Measurements from ENCODE around the gene MMRN2.
"Not testable (repeated sequence)": the region's sequence is repeated elsewhere in the genome, so short reads cannot be mapped to it uniquely, and the experiment has no call there.

MMRN2 gene

GRCh38 chr10:86955501-86956194, 1.8 kb downstream of the MMRN2 start:
- no peak for DNase-seq

- no peak for DNase-seq
Measured at GRCh38 chr10:86954681-86955500, 2.5 kb downstream of the MMRN2 start.

DNA sequence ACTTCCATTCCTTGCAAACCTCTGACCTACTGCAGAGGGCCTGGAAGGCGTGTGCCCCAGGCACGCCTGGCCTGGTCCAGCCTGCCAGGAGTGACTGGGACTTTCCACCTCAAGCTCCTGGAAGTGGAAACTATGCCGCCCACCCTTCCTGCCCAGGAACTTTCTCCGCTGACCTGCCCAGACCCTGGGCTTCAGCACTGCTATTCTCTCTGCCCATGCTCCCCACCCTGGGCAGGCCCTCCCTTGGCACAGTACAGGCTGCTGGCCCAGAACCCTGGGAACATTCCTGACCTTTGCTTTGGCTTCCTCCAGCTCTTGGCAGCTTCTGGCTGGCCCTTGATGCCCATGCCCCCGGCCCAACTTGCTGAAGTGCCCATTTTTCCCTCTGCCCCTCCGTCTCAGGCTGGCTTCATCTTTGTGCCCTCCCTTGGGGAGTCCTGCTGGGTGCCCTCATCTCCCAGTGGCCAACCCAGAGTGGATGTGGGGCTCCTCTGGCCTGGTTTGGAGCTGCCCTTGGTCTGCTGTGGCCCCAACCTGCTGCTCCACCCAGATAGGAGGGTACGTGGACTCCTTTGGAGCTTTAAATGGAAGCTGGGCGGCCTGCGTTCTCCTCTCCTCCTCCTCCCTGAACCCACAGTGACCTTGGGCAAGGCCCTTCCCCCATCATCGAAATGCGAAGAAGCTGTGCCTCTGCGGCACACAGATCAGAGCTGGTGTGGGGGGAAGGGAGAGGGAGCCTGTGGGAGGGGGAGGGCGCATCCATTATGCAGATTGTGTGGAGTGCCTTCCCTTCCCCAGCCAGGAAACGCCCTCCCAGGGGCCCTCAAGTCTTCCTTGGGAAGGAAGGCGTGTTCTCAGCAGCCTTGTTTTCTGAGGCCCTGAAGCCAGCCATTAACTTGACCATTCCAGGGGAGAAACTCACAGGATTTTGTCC, 3.4 kb downstream of the MMRN2 start:
- DNase-seq, result peak; percentile 82

GRCh38 chr10:86952697-86953096, 4.7 kb downstream of the MMRN2 start:
- DNase-seq, result not testable (repeated sequence)

DNA sequence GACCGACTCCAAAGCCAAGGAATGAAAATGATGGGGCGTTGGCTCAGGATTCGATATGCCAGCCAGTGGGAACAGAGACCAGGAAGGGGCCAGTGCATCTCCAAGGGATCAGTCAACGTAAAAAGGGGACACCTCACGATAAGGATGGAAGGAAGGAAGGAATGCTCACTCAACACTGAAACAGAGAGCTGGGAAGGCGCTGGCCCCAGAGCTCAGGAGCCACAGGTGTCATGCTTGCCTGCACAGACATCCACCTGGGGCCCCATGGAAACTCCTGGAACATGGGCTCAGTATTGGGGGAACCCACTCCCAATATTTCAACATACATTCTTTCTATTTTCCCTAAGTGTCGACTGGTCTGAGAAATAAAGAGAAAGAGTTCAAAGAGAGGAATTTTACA, 5.3 kb downstream of the MMRN2 start:
- DNase-seq, result no peak

GRCh38 chr10:86951184-86951761, 6.1 kb downstream of the MMRN2 start:
- peak; percentile 5 for DNase-seq

DNA sequence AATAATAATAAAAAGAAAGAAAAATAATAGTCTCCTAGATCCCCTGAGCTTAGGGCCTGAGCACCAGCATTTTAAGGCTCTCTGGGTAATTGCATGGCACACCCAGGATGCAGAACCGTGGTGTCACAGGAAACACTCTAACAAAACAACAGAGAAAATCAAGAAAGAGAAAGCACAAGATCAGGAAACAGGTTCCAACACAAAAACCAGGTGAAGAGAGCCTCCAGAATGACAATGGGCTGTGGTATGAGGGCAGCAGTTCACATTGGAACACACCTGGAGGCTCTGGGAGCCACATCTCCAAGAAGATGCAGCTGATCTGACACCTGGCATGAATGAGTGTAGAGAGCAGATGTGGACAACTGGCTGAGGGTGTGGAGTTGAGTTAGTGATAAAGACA, 7.1 kb downstream of the MMRN2 start:
- no peak for DNase-seq

- not testable (repeated sequence) for DNase-seq
Measured at GRCh38 chr10:86947806-86948205, 9.6 kb downstream of the MMRN2 start.

GRCh38 chr10:86946213-86947155, 10.9 kb downstream of the MMRN2 start:
- DNase-seq, result peak; percentile 15

DNA sequence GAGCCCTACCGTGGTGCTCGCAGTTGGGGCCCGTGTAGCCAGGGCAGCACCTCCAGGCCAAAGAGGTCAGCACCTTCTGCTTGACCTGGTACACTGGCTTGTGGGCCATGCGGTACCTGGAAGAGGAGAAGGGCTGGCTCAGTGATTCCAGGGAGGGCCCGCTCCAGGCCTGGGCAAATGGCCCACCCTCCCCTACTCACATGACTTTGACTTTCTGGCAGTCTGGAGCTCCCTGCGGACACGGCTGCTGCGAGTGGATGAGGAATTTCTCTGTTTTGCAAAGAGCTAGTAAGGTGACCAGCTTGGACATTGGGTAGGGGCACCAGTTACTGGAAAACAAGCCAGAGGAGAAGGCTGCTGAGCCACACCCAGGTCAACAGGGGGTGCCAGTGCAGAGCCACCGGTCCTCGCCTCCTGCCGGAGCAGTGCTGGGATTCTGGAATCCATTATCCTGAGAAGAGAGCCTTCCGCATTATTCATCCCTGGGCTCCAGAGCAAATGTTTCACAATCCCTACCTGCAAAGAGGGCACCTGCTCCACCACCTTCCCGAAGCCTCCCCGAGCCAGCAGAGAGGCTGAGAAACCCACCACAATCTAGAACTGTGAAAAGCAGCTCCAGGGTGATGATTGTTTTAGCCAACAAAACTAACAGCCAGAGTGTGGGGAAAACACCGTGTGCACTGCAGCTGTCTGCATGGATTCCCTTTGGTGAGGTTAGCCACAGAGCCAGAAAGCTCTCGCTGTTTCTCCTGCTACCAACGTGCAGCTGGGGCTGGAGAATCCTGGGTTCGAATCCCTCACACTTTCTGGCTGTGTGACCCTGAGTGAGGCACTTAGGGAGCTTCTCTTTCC, 11.8 kb downstream of the MMRN2 start:
- DNase-seq, result peak; percentile 33

DNA sequence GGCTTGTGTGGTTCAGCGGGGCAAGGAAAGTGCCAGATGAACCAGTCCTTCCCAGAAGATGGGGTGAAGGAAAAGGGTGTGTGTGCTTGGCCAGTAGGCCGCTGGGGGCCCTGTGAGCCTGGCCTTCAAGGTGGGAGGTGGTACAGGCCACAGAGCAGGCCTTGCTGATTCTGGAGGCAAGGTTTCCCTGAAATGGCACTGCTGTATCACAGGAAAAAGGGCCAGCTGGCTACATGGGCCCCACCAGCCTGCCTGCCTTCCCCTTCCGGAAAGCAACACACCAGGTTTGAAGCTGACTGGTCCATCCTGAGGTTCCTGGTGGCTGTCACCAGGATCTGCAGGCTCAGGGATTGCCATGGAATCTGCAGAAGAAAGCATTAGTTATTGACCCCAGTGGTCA, 12.5 kb downstream of the MMRN2 start:
- DNase-seq, result no peak

DNA sequence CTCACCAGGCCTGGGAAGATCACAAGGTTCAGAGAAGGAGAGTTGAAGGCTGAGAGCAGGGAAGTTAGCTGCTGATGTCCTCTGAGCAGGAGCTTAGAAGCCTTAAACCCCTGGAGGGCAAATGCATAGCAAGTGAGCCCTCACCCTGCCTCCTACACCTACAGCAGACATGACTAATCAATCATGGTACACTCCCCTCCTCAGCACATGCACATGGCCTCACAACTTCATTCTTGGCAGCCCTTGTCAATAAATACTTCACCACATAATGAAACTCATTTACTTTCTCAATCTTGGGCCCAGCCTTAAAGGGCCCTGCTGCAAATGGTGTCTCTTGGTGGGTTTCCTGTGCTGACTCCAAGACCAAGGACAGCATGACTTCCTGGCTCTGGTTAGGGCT, 12.9 kb downstream of the MMRN2 start:
- DNase-seq, result no peak

DNA sequence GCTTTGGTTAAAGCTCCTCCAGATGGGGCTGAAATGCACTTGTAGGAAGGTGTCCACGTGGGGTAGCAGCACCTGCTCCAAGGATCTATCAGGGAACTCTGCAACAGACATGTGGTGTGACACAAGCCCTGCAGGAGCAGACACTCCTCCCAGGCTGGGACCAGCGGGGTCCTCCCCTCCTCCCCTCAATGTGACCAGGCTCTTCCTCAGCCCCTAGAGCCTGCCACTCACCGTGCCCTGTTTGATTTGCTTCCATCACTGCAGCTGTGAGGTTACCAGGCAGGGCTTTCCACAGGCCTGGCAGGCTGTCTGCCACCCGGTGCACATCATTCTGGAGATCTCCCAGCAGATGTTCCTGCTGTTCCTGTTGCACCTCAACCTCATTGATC, 13.4 kb downstream of the MMRN2 start:
- no peak for DNase-seq

DNA sequence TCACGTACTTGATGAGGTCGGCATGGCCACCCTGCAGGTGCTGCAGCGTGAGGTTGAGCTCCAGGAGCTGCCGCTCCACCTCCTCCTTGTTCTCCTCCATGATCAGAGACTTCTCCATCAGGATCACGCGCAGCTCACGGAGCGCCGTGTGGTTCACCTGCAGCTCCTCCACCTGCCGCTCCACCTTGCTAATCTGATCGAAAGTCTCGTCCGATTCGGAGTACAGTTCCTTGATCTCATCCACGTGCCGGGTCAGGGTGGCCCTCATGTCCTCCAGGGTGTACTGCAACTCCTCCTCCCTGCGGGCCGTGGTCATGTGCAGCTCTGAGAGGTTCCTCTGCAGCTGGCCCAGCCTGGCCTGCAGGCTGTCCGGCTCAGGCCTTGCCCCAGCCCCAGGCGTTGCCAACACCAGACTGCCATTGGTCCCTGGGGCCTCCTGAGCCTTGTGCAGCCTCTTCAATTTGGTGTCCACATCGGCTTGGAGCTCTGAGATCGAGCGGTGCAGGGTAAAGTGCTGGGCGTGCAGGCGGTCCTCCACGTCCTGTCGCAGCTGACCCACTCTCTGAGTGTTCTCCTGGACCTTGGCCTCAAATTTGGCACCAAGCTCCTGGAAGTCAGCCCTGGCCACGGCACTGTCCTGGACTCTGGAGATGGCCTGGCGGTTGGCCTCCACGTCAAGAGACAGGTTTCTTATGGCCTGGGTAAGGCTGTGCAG, 13.9 kb downstream of the MMRN2 start:
- DNase-seq, result no peak

DNA sequence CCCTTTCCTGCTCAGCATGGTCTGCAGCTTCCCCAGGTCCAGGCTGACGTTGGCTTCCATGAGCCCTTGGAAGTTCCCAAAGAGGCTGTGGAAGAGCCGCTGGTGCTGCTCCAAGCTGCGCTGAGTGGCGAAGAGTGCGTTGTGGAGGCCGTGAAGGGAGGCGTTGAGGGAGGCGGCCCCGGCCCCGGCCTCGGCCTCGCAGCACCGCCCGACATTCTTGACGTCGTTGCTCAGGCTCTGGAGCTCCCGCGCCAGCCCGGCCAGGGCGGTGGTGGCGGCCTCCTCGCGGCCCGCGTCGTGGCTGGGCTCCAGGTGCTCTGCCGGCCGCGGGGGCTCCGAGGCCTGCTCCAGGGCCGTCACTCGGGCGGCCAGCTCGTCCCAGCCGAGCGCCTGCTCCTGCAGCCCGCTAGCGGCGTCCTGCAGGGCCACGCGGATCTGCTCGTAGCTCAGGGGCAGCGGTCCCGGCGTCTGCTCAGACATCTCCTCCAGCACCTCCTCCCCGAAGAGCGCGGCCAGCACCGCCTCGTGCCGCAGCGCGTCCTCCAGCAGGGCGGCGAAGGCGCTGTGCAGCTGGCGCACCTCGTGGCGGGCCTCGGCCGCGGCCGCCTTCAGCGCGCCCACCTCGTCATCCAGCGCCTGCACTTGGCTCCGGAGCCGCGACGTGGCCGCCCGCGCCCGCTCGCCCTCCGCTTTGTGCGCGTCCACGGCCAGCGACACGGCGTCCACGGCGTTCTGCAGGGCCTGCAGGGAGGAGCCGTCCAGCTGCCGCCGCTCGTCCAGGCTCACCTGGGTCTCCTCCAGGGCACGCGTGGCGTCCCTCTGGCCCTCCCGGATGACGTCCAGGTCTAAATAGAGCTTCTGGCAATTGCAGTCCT, 14.7 kb downstream of the MMRN2 start:
- no peak for DNase-seq

GRCh38 chr10:86941991-86942421, 15.4 kb downstream of the MMRN2 start:
- DNase-seq, result no peak

DNA sequence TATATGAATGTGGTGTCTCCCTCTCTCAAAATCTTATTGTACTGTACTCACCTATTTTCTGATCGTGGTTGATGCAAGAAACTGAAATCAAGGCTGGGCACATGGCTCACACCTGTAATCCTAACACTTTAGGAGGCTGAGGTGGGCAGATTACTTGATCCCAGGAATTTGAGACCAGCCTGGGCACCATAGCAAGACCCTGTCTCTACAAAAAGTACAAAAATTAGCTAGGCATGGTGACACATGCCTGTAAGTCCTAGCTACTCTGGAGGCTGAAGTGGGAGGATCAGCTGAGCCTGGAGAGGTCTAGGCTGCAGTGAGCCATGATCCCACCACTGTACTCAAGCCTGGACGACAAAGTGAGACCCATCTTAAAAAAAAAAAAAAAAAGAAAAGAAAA, 16.0 kb downstream of the MMRN2 start:
- DNase-seq, result no peak

DNA sequence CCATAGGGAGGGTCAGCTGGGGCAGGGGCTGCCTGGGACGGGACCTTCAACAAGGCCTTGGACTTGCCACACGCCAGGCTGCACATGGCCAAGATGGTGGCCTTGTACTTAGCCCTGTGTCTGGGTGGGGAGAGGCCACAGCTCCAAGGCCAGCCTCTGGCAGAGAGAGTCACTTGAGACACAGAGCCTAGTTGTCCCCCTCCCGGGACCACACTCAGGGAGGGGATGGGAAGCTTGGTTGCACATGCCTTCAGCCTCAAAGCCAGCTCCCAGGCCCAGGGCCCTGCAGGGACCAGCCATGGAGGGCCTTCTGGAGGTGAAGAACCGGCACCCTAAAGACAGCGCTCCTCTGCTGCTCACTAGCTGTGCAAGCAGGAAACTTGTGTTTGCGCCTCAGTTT, 16.7 kb downstream of the MMRN2 start:
- no peak for DNase-seq

DNA sequence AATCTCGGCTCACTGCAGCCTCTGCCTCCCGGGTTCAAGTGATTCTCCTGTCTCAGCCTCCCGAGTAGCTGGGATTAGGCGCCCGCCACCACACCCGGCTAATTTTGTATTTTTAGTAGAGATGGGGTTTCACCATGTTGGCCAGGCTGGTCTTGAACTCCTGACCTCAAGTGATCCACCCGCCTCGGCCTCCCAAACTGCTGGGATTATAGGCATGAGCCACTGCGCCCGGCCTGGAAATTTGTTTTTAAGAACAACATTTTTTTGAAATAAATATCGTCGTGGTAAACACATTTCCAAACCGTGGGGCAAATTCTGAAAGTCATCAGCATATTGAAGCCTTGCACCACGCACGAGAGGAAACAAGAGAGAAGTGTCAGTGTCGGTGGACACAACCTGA, 17.3 kb downstream of the MMRN2 start:
- not testable (repeated sequence) for DNase-seq

All from femur (tissue), 1 donor.